H54 (cell line): ENCODE data around the gene SKIC8.

Source experiments
- DNase-seq: peaks from one replicate; pipeline ENCODE4 v3.0.0; 2011; ENCODE audit warnings: low spot score, mixed read lengths; ENCODE audit not compliant: insufficient read length
- FAIRE-seq: peaks from 3 replicates; lab custom pipeline; 2011; peaks lifted over from hg19 to GRCh38; lab: Jason Lieb, UNC
- POLR2A ChIP-seq: IDR thresholded peaks from 2 replicates; pipeline ENCODE4 v1.6.1; 2011; ENCODE audit warnings: low read depth, mild to moderate bottlenecking, low read length

Gene SKIC8

DNA sequence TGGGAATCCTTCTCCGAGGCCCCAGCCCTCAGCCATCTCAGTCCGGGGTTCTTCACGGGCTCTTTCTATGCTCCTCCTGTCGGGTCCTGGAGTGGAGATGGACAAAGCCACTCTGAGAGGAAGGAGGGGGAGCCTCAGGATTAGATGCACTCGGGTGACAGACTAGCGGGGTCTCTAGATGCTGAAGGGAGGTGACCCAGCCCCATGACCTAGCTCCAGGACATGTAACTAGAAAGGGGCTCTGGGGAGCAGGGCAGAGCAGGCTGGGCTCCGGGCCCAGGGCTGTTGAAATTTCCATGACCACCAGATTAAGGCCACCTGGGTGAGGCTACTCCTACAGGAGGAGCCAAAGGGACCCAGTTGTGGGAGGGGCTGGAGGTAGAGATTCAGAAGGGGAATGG lies 14.8 kb upstream of the SKIC8 start:
- TF ChIP-seq POLR2A: no peak
- DNase-seq (no peak), FAIRE-seq (no peak)

DNA sequence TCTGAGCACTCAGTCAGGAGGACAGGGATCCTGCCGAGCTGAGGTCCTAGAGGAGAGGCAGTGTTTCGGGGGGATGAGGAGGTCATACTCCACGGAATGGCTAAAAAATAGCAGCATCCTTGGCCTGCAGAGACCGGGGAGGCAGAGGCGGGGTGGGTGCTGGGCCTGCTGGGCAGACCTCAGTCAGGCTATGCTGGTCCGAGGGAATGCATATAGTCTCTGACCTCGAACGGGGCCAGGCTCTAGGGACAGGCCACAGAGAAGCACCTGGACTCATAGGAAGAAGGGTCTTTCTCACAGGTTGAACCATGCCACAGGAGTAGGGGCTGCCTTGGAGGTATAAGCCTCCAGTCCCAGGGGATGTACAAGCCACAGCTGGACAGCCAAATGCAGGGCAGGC lies 14.0 kb upstream of the SKIC8 start:
- no peak for FAIRE-seq
- DNase-seq: no peak
- no peak for TF ChIP-seq POLR2A

DNA sequence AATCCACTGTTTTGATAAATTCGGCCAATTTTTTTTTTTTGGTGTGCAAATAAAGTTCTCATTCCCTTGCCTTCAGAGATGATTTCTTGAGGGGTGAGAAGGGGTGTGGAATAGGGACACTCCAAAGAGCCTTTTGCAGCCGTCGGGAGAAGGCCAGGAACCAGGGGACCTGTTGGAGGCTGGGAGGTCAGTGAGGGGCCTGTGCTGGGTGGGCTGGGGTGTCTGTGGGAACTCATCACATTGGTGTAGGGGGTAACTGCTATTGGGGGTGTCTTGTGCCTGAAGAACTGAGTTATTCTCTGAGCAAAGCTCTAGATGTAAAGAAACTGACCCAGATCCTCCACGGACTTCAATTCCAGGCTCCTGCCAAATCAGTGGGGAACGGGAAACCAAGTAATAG lies 13.5 kb upstream of the SKIC8 start:
- FAIRE-seq (no peak), DNase-seq (no peak)
- TF ChIP-seq POLR2A: no peak

DNA sequence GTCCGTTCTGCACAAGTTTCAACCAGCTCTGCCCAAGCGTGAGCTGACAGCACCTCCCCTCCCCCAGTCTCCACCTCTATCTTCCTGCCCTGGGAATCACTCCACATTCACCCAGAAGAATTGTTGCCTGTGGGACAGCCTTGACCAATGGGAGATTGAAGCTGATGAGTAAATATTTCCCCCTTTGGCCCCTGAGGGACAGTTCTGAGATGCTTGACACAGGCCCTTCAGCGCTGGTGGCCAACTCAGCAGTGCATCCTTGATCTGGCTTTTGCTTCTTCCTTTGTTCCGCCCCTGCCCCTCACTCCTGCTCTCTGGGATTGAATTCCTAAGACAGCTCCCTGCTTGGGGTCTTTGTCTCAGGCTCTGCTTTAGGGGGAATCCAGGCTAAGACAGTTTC lies 13.1 kb upstream of the SKIC8 start:
- FAIRE-seq (no peak), DNase-seq (no peak)
- TF ChIP-seq POLR2A: no peak

DNA sequence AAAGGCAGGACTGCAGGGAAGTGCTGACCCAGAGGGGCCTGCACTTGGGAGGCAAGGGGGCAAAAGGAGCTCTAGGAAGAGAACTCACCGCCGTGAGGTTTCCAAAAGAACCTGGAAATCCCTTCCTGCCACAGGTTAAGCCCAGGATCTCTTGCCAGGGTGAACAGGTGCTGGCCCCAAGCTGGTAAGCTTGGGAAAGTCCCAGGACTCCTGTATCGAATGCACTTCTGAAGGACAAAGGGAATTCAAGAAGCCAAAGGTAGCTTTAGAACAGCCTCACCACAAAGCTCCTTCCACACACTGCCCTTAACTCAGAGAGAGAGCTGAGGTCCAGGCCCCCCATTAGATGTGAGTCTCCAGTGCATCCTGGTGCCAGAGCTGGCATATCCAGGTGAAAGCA lies 11.9 kb upstream of the SKIC8 start:
- no peak for FAIRE-seq
- TF ChIP-seq POLR2A: no peak
- no peak for DNase-seq

DNA sequence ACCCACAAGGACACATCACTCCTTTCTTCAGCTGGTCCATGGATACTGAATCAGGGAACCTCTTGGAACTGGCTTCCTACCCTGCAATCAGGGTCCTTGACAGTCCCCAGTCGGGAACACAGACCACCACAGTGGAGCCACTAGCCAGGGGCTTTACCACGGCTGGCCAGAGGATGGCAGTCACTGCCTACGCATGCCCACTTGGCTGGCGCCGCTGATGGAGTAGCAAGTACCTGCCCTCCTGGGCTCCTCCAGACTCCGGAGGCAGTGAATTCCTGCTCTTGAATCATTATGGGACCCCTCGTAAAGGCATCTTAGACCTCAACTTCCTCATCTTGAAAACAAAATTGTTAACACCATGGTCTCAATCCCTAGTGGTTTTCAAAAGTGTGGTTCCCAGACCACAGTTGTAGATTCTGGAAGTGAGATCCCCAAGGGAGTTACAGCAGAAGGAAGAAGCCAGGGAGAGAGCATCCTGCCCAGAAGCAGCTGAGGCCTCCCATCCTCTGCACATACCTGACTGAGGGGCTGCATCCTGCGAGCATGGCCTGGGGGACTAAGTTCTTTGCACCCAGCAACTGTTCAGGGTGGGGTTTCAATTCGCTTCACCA lies 9.1 kb upstream of the SKIC8 start:
- DNase-seq (no peak), FAIRE-seq (no peak)
- no peak for TF ChIP-seq POLR2A

DNA sequence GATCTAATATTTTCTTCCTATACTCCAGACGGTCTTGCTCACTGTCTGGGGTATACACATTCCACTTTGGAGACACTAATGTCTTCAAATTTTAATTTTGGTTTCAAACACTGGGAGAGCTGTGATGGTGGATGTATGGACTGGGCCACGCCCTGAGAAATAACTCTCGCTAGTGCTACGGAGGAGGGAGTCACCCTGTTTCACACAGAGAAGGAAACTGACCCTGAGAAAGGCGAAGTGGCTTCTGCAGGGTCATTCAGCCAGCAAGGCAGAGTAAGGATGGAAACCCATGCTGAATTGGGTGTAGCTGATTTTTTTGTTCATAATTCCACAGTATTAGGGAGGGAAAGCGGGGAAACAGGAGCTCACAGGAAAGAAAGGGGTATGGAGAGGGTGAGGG lies 8.6 kb upstream of the SKIC8 start:
- no peak for DNase-seq
- TF ChIP-seq POLR2A: no peak
- no peak for FAIRE-seq

DNA sequence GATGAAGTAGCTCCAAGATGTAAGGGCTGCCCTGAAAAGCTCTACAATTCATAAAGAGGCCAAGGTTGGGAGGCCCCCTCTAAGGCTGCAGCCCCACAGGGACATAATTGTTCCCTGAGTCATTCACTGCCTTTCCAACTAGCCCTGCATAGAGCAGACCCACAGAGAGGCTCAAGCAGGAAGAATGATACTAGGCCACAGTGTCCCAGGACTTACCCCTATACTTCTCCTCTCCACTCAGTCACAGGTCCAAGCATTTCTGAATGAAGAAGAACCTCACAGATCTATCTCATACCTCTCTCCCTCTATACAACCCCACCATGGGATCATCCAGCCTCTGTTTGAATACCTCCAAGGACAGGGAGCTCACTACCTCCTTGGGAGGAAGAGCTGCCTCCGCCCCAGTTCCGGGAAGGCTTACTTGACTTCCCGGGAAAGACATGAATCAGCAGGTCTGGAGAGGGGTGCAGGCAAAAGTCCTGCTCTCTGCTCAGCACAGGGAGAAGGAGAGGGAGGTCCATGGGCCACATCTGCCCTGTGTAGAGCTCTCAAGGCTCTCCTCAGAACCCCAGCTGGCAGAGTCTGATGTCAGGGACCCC lies 6.9 kb upstream of the SKIC8 start:
- FAIRE-seq (no peak), DNase-seq (no peak)
- no peak for TF ChIP-seq POLR2A

DNA sequence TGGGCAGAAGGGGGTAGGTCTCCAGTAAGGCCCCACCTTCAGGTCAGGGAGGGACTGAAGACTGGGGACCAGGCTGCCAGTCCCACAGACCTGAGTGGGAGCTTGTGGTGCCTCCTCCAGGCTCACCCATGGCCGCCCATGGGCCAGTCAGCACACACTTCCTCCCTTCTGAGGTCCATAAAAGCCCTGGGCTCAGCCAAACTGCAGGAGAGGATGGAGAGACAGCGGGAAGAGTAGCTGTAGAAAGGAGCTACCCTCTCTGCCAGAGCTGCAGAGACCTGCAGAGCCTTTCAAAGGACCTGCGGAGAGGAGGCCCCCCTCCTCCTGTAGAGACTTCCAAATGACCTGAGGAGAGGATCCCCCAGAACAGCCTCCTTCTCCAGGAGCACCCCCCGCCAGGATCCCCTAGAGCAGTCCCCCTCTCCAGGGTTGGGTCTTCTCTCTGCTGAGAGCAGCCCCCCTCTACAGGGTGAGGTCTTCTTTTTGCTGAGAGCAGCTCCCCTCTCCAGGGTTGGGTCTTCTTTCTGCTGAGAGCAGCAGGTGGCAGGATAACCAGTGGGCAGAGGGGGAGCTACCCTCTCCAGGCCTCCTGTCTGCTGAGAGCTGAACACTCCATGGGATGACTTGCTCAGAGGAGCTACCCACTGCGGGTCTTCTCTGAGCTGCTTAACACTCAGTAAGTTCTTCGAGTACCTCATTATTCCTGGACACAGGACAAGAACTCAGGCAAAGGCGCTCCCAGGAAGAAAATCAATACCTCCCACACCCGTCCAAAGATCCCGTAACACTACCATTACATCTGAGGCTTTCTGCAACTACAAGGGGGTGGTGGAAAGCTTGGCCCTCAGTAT lies 5.0 kb upstream of the SKIC8 start:
- FAIRE-seq: no peak
- no peak for DNase-seq
- no peak for TF ChIP-seq POLR2A

DNA sequence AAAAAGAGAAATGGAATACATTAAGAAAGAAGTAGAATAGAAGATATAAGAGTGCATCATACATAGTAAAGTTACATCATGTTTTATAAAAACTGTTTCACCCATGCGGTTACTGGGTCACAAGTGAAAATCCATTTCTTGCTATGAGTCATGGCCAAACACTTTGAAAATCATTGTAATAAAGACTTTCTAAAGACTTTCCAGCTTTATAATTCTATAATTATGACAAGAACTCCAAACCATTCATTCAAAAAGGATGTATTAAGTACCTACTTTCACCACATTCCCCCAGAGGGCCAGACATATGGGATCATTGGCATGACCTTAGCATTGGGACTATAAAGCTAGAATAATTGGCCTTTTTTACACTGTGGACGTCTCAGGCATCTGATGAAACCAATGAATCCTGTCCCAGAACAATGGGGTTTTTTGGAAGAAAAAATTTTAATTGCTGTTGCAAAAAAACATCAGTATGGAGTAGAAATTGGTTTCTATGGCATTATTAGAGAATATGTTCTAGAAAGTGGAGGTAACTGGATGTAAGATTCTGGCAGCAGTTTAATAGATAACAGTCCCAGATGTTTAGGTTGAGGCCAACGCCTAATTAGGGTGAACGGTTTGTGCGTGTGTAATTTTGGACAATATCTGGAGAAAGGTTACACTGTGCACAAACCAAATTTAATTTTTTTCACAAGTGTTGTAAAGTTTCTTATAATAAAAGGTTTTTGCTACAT lies 3.3 kb upstream of the SKIC8 start:
- no peak for DNase-seq
- TF ChIP-seq POLR2A: no peak
- no peak for FAIRE-seq

DNA sequence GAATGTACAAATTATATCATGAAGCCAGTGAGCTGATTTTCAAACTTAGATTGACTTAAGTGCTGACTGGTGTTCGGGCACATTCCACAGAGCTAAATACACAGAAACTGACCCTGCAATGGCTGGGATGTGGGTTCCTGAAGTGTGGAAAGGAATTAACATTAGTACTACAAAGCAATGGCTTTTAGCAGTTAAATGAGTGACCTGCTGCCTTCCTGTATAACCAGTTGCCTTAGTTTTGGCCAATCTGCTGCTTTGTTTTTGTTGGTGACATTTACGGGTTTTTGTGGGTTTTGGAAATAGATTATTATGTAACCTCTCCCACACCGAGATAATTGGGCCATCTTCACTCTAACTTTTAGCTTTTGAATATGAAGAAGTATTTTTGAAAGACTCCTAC lies 2.4 kb upstream of the SKIC8 start:
- DNase-seq: no peak
- no peak for FAIRE-seq
- no peak for TF ChIP-seq POLR2A

DNA sequence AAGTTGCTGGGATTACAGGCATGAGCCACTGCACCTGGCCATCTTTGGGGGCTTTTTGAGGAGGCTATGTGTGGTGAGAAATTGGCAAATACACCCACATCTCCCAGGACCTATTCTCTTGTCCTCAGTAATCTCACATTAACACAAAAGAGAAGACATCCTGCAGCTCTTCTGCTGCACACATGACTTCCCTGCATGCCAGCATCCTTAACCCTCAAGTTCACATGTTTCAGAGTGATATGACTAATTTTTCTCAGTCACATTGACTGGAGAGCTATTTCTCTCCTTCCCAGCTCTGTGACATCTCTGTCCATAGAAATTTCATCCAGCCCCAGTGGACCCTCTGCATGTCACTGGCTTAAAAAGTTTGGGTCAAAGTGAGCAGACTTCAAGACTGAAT lies 1.9 kb upstream of the SKIC8 start:
- TF ChIP-seq POLR2A: no peak
- DNase-seq: no peak
- no peak for FAIRE-seq

DNA sequence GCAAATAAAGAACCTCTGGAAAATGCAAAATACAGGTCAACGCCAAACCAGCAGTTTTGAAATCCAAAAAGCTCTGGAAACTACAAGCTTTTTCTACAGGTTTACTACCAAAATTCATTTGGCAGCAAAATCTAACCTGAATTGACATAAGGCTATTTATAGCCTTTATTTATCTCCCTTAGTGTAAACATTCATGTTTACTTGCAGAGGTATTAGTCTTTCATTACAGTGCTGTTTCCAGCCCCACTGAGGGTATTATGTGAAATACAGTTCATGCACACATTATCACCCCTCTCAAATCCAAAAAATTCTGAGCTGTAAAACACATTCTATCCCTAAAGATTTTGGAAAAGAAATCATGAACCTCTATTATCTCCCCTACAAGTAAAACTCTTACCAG lies 7.2 kb downstream of the SKIC8 start:
- TF ChIP-seq POLR2A: no peak
- FAIRE-seq: no peak
- DNase-seq: no peak

DNA sequence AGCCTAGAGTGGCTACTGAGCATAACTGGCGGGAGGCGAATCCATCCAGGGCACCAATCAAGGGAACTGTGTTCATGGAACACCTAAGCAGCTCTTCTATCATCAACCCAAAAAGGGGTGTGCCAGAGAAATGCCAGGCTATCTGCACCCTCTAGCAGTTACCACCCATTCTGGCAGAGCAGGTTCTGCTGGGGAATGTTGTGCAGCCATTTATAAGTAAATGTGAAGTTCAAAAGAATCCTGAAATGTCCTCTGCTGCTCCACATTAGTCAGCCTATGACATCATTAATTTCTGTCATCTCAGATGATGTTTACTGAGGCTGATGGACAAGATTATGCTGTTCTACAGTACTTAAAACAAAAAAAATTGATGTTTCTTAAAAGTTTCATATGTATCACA lies 7.7 kb downstream of the SKIC8 start:
- TF ChIP-seq POLR2A: no peak
- DNase-seq: no peak
- no peak for FAIRE-seq
